GM19043 (cell line): ENCODE data around the gene ALCAM.
"Not testable (repeated sequence)": the region's sequence is repeated elsewhere in the genome, so short reads cannot be mapped to it uniquely, and the experiment has no call there.

ENCODE experiments used
- ATAC-seq: cut with Tn5 transposase; IDR thresholded peaks from one replicate; pipeline ENCODE4 v1.9.1; 2021; ENCODE audit warnings: low read depth; ENCODE audit not compliant: unreplicated experiment

The ALCAM gene

GRCh38 chr3:105385819-105386508 is 19.3 kb downstream of the ALCAM start:
- peak; percentile 72 for ATAC-seq

GRCh38 chr3:105387122-105387751 is 20.5 kb downstream of the ALCAM start:
- no peak for ATAC-seq

GRCh38 chr3:105388176-105388575 is 21.5 kb downstream of the ALCAM start:
- ATAC-seq = no peak

- ATAC-seq = not testable (repeated sequence)
Measured at GRCh38 chr3:105389759-105390158, 23.1 kb downstream of the ALCAM start.

- not testable (repeated sequence) for ATAC-seq
Measured at GRCh38 chr3:105392598-105392997, 25.9 kb downstream of the ALCAM start.

GRCh38 chr3:105394177-105394576 is 27.5 kb downstream of the ALCAM start:
- no peak for ATAC-seq

GRCh38 chr3:105397974-105398373 is 31.3 kb downstream of the ALCAM start:
- no peak for ATAC-seq

GRCh38 chr3:105398437-105398836 is 31.7 kb downstream of the ALCAM start:
- no peak for ATAC-seq

GRCh38 chr3:105399062-105399461 is 32.4 kb downstream of the ALCAM start:
- ATAC-seq = no peak

- no peak for ATAC-seq
Measured at GRCh38 chr3:105399611-105400010, 32.9 kb downstream of the ALCAM start.

- no peak for ATAC-seq
Measured at GRCh38 chr3:105401254-105401653, 34.5 kb downstream of the ALCAM start.

GRCh38 chr3:105401691-105402149 is 35.0 kb downstream of the ALCAM start:
- ATAC-seq = no peak

- no peak for ATAC-seq
Measured at GRCh38 chr3:105402287-105402801, 35.6 kb downstream of the ALCAM start.

GRCh38 chr3:105403034-105403433 is 36.3 kb downstream of the ALCAM start:
- ATAC-seq = not testable (repeated sequence)

- ATAC-seq = no peak
Measured at GRCh38 chr3:105406268-105406667, 39.6 kb downstream of the ALCAM start.

GRCh38 chr3:105409364-105409763 is 42.7 kb downstream of the ALCAM start:
- ATAC-seq = no peak

GRCh38 chr3:105413343-105413887 is 46.7 kb downstream of the ALCAM start:
- no peak for ATAC-seq

GRCh38 chr3:105414841-105415240 is 48.1 kb downstream of the ALCAM start:
- no peak for ATAC-seq

- ATAC-seq = no peak
Measured at GRCh38 chr3:105415951-105416350, 49.2 kb downstream of the ALCAM start.

GRCh38 chr3:105417525-105418289 is 51.0 kb downstream of the ALCAM start:
- ATAC-seq = no peak

GRCh38 chr3:105422645-105423044 is 55.9 kb downstream of the ALCAM start:
- no peak for ATAC-seq
